MCF 10A (cell line): ENCODE data around the gene FCN2. TPM values are rescaled to one million over a fixed set of nuclear protein-coding genes. Genes with fewer than 3 reads are reported as not detected.

Experiments
- BruUV-seq: library from RNA; stranded (reverse); fragments of 400-500 nt; replicated peaks from 2 replicates; lab custom pipeline; 2021; lab: Mats Ljungman, UMichigan
- CTCF ChIA-PET: fragments of 300-600 bp; sonication (Branson Sonifier 250); formaldehyde crosslinking; extraction: SDS; loops from one replicate; lab custom pipeline; 2021; ENCODE audit warnings: antibody characterized with exemption, inconsistent platforms; lab: Yijun Ruan, JAX
- POLR2A ChIA-PET: fragments of 300-600, 350-650 bp; sonication (Branson Sonifier 250); formaldehyde crosslinking; extraction: SDS; loops from one replicate; lab custom pipeline; 2020; ENCODE audit warnings: antibody characterized with exemption, inconsistent platforms; lab: Yijun Ruan, JAX
- DNase-seq: peaks from one replicate; pipeline ENCODE4 v3.0.0-alpha.2; 2018; ENCODE audit not compliant: unreplicated experiment
- H3K27ac Mint-ChIP-seq: one replicate; pipeline ENCODE4 v1.8.0; 2022; ENCODE audit warnings: mild to moderate bottlenecking, low read depth, mixed read lengths; ENCODE audit not compliant: unreplicated experiment
- H3K27me3 Mint-ChIP-seq: one replicate; pipeline ENCODE4 v1.8.0; 2022; ENCODE audit warnings: mixed read lengths; ENCODE audit not compliant: insufficient read depth, unreplicated experiment
- H3K36me3 Mint-ChIP-seq: one replicate; pipeline ENCODE4 v1.8.0; 2022; ENCODE audit warnings: mild to moderate bottlenecking, moderate library complexity, mixed read lengths; ENCODE audit not compliant: insufficient read depth, unreplicated experiment
- H3K4me1 Mint-ChIP-seq: one replicate; pipeline ENCODE4 v1.8.0; 2022; ENCODE audit warnings: mixed read lengths; ENCODE audit not compliant: insufficient read depth, unreplicated experiment
- H3K4me3 Mint-ChIP-seq: one replicate; pipeline ENCODE4 v1.8.0; 2022; ENCODE audit warnings: mild to moderate bottlenecking, moderate library complexity, mixed read lengths; ENCODE audit not compliant: unreplicated experiment
- H3K9me3 Mint-ChIP-seq: one replicate; pipeline ENCODE4 v1.8.0; 2022; ENCODE audit warnings: mixed read lengths; ENCODE audit not compliant: unreplicated experiment
- intact Hi-C: fragments of 100-400 bp; cut with micrococcal nuclease; formaldehyde crosslinking; loops from 2 replicates; pipeline ENCODE4 v1.14.1; 2022
- total RNA-seq: library from RNA; stranded (reverse); gene quantifications from 2 replicates; pipeline ENCODE4 v1.2.3, GENCODE V29; 2022
- TF ChIP-seq, protein P1 (sequence below): fragments of 200-600 bp; IDR thresholded peaks from one replicate; pipeline ENCODE4 v1.8.0; 2022; ENCODE audit warnings: antibody characterized with exemption, mild to moderate bottlenecking; ENCODE audit not compliant: unreplicated experiment

Gene FCN2
- total RNA-seq, 1 experiment from 2014 or later, result not detected

DNA sequence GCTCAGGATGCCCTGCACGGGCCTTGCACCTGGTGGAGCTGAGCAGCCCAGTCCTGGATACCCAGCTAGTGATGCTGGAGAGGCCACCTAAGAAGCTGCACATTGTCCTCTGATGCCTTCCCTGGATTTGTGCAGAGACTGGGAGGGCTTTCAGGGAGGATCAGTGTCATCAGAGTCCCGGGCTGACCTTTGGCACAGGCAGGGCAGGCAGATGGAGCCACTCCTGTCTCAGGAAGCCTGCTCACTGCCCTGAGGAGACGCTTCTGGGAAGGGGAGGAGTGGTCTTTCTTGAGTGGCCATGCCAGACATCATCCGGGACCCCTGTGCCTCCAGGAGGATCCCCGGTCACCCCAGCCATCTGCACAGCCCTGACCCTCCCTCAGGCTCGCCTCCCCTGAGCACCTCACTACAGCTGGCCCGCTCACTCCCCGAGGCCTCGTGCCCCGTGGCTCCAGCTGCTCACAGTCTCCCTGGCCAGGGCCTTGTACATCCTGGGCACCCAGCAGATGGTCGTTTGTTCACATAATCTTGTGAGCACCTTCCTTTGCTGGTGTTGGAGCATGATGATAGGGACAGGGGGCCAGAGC, 47.2 kb upstream of the FCN2 start:
- TF ChIP-seq, protein P1, sequence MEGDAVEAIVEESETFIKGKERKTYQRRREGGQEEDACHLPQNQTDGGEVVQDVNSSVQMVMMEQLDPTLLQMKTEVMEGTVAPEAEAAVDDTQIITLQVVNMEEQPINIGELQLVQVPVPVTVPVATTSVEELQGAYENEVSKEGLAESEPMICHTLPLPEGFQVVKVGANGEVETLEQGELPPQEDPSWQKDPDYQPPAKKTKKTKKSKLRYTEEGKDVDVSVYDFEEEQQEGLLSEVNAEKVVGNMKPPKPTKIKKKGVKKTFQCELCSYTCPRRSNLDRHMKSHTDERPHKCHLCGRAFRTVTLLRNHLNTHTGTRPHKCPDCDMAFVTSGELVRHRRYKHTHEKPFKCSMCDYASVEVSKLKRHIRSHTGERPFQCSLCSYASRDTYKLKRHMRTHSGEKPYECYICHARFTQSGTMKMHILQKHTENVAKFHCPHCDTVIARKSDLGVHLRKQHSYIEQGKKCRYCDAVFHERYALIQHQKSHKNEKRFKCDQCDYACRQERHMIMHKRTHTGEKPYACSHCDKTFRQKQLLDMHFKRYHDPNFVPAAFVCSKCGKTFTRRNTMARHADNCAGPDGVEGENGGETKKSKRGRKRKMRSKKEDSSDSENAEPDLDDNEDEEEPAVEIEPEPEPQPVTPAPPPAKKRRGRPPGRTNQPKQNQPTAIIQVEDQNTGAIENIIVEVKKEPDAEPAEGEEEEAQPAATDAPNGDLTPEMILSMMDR, result no peak
- Mint-ChIP-seq H3K36me3 (no peaks in the 10 kb centered on the region), H3K27ac (no peak overlapping the region), H3K4me3 (no peak overlapping the region), H3K4me1 (no peaks in the 10 kb centered on the region), H3K27me3 (peaks cover 20% of the 10 kb centered on the region), H3K9me3 (no peaks in the 10 kb centered on the region)
- intact Hi-C loops, result no loop called here
- no TSS peak for BruUV-seq
- CTCF ChIA-PET, result no interaction called here
- DNase-seq, result no peak
- POLR2A ChIA-PET, result interaction anchor here (0.9 kb wide), 1 partner anchor 25 kb away, joined by 3 read pairs; no protein-coding TSS in a partner anchor

DNA sequence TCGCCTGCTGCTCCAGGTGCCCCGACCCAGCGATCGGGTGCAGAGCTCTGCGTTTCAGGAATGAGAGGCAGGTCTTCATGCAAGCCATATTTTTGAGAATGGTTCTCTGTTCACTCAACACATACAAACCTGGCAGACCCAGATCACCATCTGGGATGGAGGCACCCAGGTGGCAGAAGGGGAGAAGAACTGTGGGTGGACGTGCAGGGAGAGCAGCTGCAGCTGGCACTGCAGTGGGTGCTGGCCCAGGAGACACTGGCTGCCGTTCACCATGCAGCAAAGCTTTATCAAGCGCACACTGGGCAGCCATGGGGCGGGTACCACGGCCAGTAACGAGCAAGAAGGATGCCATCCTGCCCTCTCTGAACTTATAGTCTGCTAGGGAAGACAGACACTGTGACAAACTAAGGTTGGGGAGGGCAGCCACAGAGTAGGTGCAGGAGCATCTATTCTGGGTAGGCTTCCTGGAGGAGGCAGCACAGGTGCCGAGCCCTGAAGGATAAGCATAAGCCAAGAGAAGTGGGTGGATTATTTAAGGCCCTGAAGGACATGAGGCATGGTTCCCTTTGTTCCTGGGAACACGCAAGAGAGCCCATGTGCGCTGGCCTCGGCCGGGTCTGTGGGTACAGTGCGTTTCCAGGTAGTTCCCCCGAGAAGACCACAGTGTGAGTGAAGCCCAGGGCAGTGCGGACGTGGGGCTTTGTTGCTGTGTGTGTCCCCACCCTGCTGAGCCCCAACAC, 46.2 kb upstream of the FCN2 start:
- Mint-ChIP-seq H3K4me3 (no peak overlapping the region), H3K27ac (no peak overlapping the region), H3K9me3 (no peaks in the 10 kb centered on the region), H3K36me3 (no peaks in the 10 kb centered on the region), H3K4me1 (no peaks in the 10 kb centered on the region), H3K27me3 (peaks cover 20% of the 10 kb centered on the region)
- no peak for DNase-seq
- ChIA-PET POLR2A (interaction anchor here (0.6 kb wide), 1 partner anchor 14 kb away, joined by 3 read pairs; no protein-coding TSS in a partner anchor), CTCF (no interaction called here)
- intact Hi-C loops, result no loop called here
- TF ChIP-seq, protein P1, result no peak
- BruUV-seq, result no TSS peak

DNA sequence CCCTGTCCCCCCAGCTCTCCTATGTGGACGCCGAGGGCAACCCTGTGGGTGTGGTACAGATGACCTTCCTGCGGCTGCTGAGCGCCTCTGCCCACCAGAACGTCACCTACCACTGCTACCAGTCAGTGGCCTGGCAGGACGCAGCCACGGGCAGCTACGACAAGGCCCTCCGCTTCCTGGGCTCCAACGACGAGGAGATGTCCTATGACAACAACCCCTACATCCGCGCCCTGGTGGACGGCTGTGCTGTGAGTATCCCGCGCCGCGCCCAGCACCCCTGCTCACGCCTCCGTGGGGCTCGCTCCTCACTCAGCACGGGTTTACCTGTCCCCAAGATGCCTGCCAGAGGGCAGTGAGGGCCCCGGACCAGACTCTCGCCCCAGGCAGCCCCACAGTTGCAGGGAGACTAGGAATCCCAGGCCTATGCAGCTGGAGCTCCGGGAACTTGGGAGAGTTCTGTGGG, 45.6 kb upstream of the FCN2 start:
- no peak for DNase-seq
- H3K4me1 Mint-ChIP-seq, result no peaks in the 10 kb centered on the region
- no TSS peak for BruUV-seq
- intact Hi-C loops, result no loop called here
- H3K9me3 Mint-ChIP-seq, result no peaks in the 10 kb centered on the region
- ChIA-PET POLR2A (interaction anchor here (0.6 kb wide), 1 partner anchor 13 kb away, joined by 3 read pairs; no protein-coding TSS in a partner anchor), CTCF (no interaction called here)
- H3K27ac Mint-ChIP-seq, result no peak overlapping the region
- H3K36me3 Mint-ChIP-seq, result no peaks in the 10 kb centered on the region
- H3K4me3 Mint-ChIP-seq, result no peak overlapping the region
- TF ChIP-seq, protein P1, result no peak
- H3K27me3 Mint-ChIP-seq, result peaks cover 20% of the 10 kb centered on the region

DNA sequence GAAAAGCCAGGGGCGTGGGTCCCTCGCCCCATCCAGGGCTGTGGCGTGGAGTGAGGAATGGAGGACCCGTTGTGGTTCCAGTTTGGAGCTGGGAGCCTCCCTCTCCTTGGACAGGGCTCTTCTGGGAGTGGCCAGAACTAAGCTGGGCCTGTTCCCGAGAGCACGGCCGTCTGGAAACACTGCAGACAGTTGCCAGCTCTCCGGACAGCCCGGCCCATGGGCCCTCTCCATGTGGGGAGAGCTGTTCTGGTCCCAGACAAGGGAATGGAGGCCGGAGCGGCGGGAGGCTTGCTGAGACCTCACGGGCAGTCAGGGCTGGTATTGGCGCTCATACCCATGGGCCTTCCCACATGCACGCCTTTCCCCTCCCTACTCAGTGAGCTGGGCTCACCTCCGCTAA, 45.2 kb upstream of the FCN2 start:
- TF ChIP-seq, protein P1, result no peak
- intact Hi-C loops, result no loop called here
- BruUV-seq, result no TSS peak

More for the DNA sequence above, 45.2 kb upstream of the FCN2 start:
- H3K27ac Mint-ChIP-seq, result no peak overlapping the region
- no peaks in the 10 kb centered on the region for H3K36me3 Mint-ChIP-seq
- H3K9me3 Mint-ChIP-seq, result no peaks in the 10 kb centered on the region
- H3K4me3 Mint-ChIP-seq, result no peak overlapping the region
- CTCF ChIA-PET, result no interaction called here
- DNase-seq, result no peak
- H3K27me3 Mint-ChIP-seq, result peaks cover 20% of the 10 kb centered on the region
- H3K4me1 Mint-ChIP-seq, result no peaks in the 10 kb centered on the region
- POLR2A ChIA-PET, result no interaction called here
